IMR-90 (cell line): ENCODE results near the gene LUZP2. TPM values are rescaled to one million over a fixed set of nuclear protein-coding genes. Genes with fewer than 3 reads are reported as not detected.

Experiments
- ATAC-seq: fragments of 200-7000 bp; cut with Tn5 transposase; 2 replicates; pipeline ENCODE4 v1.9.1; 2020; ENCODE audit warnings: low read depth, mild to moderate bottlenecking, moderate library complexity
- BruUV-seq: library from RNA; stranded (reverse); fragments of 400-500 nt; replicated peaks from 2 replicates; lab custom pipeline; 2021; lab: Mats Ljungman, UMichigan
- CTCF ChIA-PET: fragments of 300-600 bp; formaldehyde crosslinking; extraction: SDS; loops from one replicate; lab custom pipeline; 2021; ENCODE audit warnings: antibody characterized with exemption; lab: Yijun Ruan, JAX
- POLR2A ChIA-PET: fragments of 300-600 bp; sonication (Branson Sonifier 250); formaldehyde crosslinking; loops from one replicate; lab custom pipeline; 2022; ENCODE audit warnings: antibody characterized with exemption; ENCODE audit not compliant: unreplicated experiment; lab: Charles Lee
- DNase-seq: peaks from one replicate; pipeline ENCODE4 v3.0.0; 2013
- H2AFZ ChIP-seq: replicated peaks from 2 replicates; pipeline ENCODE3; 2013; ENCODE audit warnings: low read length, mild to moderate bottlenecking; ENCODE audit not compliant: poor library complexity
- H2AK5ac ChIP-seq: 2 replicates; pipeline ENCODE4 v1.6.1; 2013; ENCODE audit warnings: low read depth, low read length, inconsistent platforms
- H2AK9ac ChIP-seq: replicated peaks from 2 replicates; pipeline ENCODE3; 2013; ENCODE audit warnings: mild to moderate bottlenecking, low read depth, low read length, moderate library complexity; ENCODE audit not compliant: poor library complexity
- H2BK120ac ChIP-seq: 2 replicates; pipeline ENCODE4 v1.6.1; 2013; ENCODE audit warnings: low read depth, low read length, inconsistent platforms
- H2BK15ac ChIP-seq: 3 replicates; pipeline ENCODE4 v1.6.1; 2013; ENCODE audit warnings: low read depth, low read length, inconsistent platforms
- H2BK20ac ChIP-seq: 2 replicates; pipeline ENCODE4 v1.6.1; 2013; ENCODE audit warnings: low read depth, mild to moderate bottlenecking, inconsistent platforms, low read length, moderate library complexity
- H2BK5ac ChIP-seq: 2 replicates; pipeline ENCODE4 v1.6.1; 2013; ENCODE audit warnings: mild to moderate bottlenecking, low read depth, low read length, inconsistent platforms; ENCODE audit not compliant: poor library complexity, severe bottlenecking
- H3K14ac ChIP-seq: replicated peaks from 2 replicates; pipeline ENCODE4 v1.6.1; 2013; ENCODE audit warnings: low read depth, low read length, inconsistent platforms
- H3K18ac ChIP-seq: 2 replicates; pipeline ENCODE4 v1.6.1; 2013; ENCODE audit warnings: low read depth, low read length, control low read depth
- H3K23ac ChIP-seq: 2 replicates; pipeline ENCODE4 v1.6.1; 2013; ENCODE audit warnings: low read depth, low read length, inconsistent platforms
- H3K27ac ChIP-seq: 2 replicates; pipeline ENCODE4 v1.5.1; 2013; ENCODE audit warnings: mild to moderate bottlenecking, control low read depth, low read length; ENCODE audit not compliant: insufficient read depth
- H3K27me3 ChIP-seq: 2 replicates; pipeline ENCODE4 v1.6.1; 2013; ENCODE audit warnings: low read length; ENCODE audit not compliant: control insufficient read depth, insufficient read depth
- H3K36me3 ChIP-seq: 2 replicates; pipeline ENCODE4 v1.6.1; 2013; ENCODE audit warnings: low read length, mixed read lengths; ENCODE audit not compliant: control insufficient read depth, insufficient read depth
- H3K4ac ChIP-seq: 2 replicates; pipeline ENCODE4 v1.6.1; 2013; ENCODE audit warnings: low read depth, low read length, inconsistent platforms
- H3K4me1 ChIP-seq: 2 replicates; pipeline ENCODE4 v1.6.1; 2013; ENCODE audit warnings: low read length, mixed read lengths; ENCODE audit not compliant: control insufficient read depth, insufficient read depth
- H3K4me2 ChIP-seq: 2 replicates; pipeline ENCODE4 v1.6.1; 2013; ENCODE audit warnings: low read depth, mild to moderate bottlenecking, control low read depth, low read length, moderate library complexity
- H3K4me3 ChIP-seq: 2 replicates; pipeline ENCODE4 v1.5.1; 2013; ENCODE audit warnings: low read depth, mild to moderate bottlenecking, control low read depth, low read length, moderate library complexity; ENCODE audit not compliant: insufficient read depth
- H3K56ac ChIP-seq: 2 replicates; pipeline ENCODE4 v1.6.1; 2013; ENCODE audit warnings: low read length, inconsistent platforms; ENCODE audit not compliant: insufficient read depth; ENCODE audit errors: extremely low read depth
- H3K79me1 ChIP-seq, 2 experiments: 2 replicates each; pipeline ENCODE4 v1.6.1; 2013; ENCODE audit warnings: low read length in 2 of 2, inconsistent platforms in 1 of 2, low read depth in 1 of 2
- H3K9ac ChIP-seq: 2 replicates; pipeline ENCODE4 v1.6.1; 2013; ENCODE audit warnings: low read depth, low read length, control low read depth
- H3K9me1 ChIP-seq: 2 replicates; pipeline ENCODE4 v1.6.1; 2013; ENCODE audit warnings: low read length, inconsistent platforms; ENCODE audit not compliant: insufficient read depth
- H3K9me3 ChIP-seq: 2 replicates; pipeline ENCODE4 v1.6.1; 2013; ENCODE audit warnings: low read length; ENCODE audit not compliant: control insufficient read depth, insufficient read depth
- H4K20me1 ChIP-seq: 2 replicates; pipeline ENCODE4 v1.6.1; 2013; ENCODE audit warnings: low read length, inconsistent platforms; ENCODE audit not compliant: insufficient read depth
- H4K5ac ChIP-seq: 2 replicates; pipeline ENCODE4 v1.6.1; 2013; ENCODE audit warnings: mild to moderate bottlenecking, low read depth, low read length, control low read depth
- H4K8ac ChIP-seq, 2 experiments: 2 replicates each; pipeline ENCODE4 v1.6.1; 2013; ENCODE audit warnings: low read depth in 2 of 2, low read length in 2 of 2, control low read depth in 1 of 2, inconsistent platforms in 1 of 2
- H4K91ac ChIP-seq: 2 replicates; pipeline ENCODE4 v1.6.1; 2013; ENCODE audit warnings: low read depth, low read length, inconsistent platforms; ENCODE audit not compliant: insufficient read depth
- BHLHE40 ChIP-seq: fragments of 150-350 bp; IDR thresholded peaks from 2 replicates; pipeline ENCODE4 v1.6.1; 2016; ENCODE audit warnings: mild to moderate bottlenecking, low read depth, low read length
- CEBPB ChIP-seq: IDR thresholded peaks from 2 replicates; pipeline ENCODE4 v1.6.1; 2012; ENCODE audit warnings: low read depth, low read length, improper control_type of control experiment
- CTCF ChIP-seq: conservative IDR thresholded peaks from 2 replicates; pipeline ENCODE4 v1.5.1; 2012; ENCODE audit warnings: mild to moderate bottlenecking, low read depth, low read length, improper control_type of control experiment
- ELK1 ChIP-seq: fragments of 150-350 bp; IDR thresholded peaks from 2 replicates; pipeline ENCODE4 v1.6.1; 2016; ENCODE audit warnings: low read depth, mild to moderate bottlenecking, low read length, moderate library complexity, borderline replicate concordance
- FOS ChIP-seq: fragments of 150-350 bp; IDR thresholded peaks from 2 replicates; pipeline ENCODE4 v1.6.1; 2016; ENCODE audit warnings: low read depth, low read length
- MAFK ChIP-seq: IDR thresholded peaks from 2 replicates; pipeline ENCODE4 v1.6.1; 2012; ENCODE audit warnings: low read depth, low read length, improper control_type of control experiment
- NFE2L2 ChIP-seq: fragments of 150-350 bp; IDR thresholded peaks from 2 replicates; pipeline ENCODE4 v1.6.1; 2016; ENCODE audit warnings: low read depth, mild to moderate bottlenecking, low read length
- POLR2A ChIP-seq: IDR thresholded peaks from 2 replicates; pipeline ENCODE4 v1.6.1; 2012; ENCODE audit warnings: mild to moderate bottlenecking, low read depth, low read length
- RAD21 ChIP-seq: IDR thresholded peaks from 2 replicates; pipeline ENCODE4 v1.6.1; 2012; ENCODE audit warnings: low read length, improper control_type of control experiment
- RCOR1 ChIP-seq: IDR thresholded peaks from 2 replicates; pipeline ENCODE4 v1.6.1; 2012; ENCODE audit warnings: mild to moderate bottlenecking, low read length, improper control_type of control experiment; ENCODE audit not compliant: insufficient replicate concordance
- RFX5 ChIP-seq: IDR thresholded peaks from 2 replicates; pipeline ENCODE4 v1.8.0; 2012; ENCODE audit warnings: low read depth, mild to moderate bottlenecking, low read length, moderate library complexity
- SMC3 ChIP-seq: fragments of 150-350 bp; IDR thresholded peaks from 2 replicates; pipeline ENCODE4 v1.6.1; 2016; ENCODE audit warnings: low read depth, mild to moderate bottlenecking, antibody characterized with exemption, low read length, moderate library complexity
- USF2 ChIP-seq: fragments of 150-350 bp; IDR thresholded peaks from 2 replicates; pipeline ENCODE4 v1.6.1; 2017; ENCODE audit warnings: mild to moderate bottlenecking, antibody characterized with exemption, low read length, low read depth
- WGBS, 2 experiments: methylation state at CpG; one replicate each; pipeline versions ENCODE4 v1.1.5 to v1.1.7; 2013; ENCODE audit warnings: missing lambda C conversion rate in 2 of 2; ENCODE audit not compliant: insufficient read length in 1 of 2; ENCODE audit errors: extremely low coverage in 2 of 2; 5-methylcytosine and 5-hydroxymethylcytosine counted together
- dilution Hi-C: fragments of 300-500 bp; cut with HindIII; formaldehyde crosslinking; loops from one replicate; pipeline ENCODE4 v1.14.3; 2018; ENCODE audit warnings: low sequenced_read_pairs; ENCODE audit not compliant: unreplicated experiment
- in situ Hi-C: fragments of 300-500 bp; cut with MboI; formaldehyde crosslinking; loops from 3 replicates; pipeline ENCODE4 v1.14.3; 2019; ENCODE audit warnings: low sequenced_read_pairs, inconsistent platforms, mixed read lengths
- intact Hi-C: fragments of 100-400 bp; cut with micrococcal nuclease; formaldehyde crosslinking; loops from 2 replicates; pipeline ENCODE4 v1.10.0; 2022
- polyA plus RNA-seq, 3 experiments: library from polyadenylated mRNA; depleted of rRNA; stranded (reverse); fragments of >200 nt; gene quantifications; 2 replicates each; pipeline ENCODE4 v1.2.3, GENCODE V29; 2012; ENCODE audit warnings: low replicate concordance in 1 of 3
- total RNA-seq: library from RNA; depleted of rRNA; stranded (reverse); fragments of >200 nt; gene quantifications from 2 replicates; pipeline ENCODE4 v1.2.3, GENCODE V29; 2012

The LUZP2 gene
- total and polyA plus RNA-seq, 2 of the 4 experiments (the other 2 are of a cell fraction), result 0.89 to 2.0 TPM

- Histone ChIP-seq H3K14ac (no peak overlapping the region), H2AK9ac (no peak overlapping the region), H3K23ac (no peak overlapping the region), H3K4me3 (no peak overlapping the region), H4K20me1 (no peaks in the 10 kb centered on the region), H2BK20ac (no peak overlapping the region), H4K91ac (no peak overlapping the region), H3K4ac (no peak overlapping the region), H4K8ac (no peak overlapping the region), H2BK5ac (no peak overlapping the region), H3K27ac (no peak overlapping the region), H2AK5ac (no peak overlapping the region), H3K79me1 (no peaks in the 10 kb centered on the region), H3K4me1 (no peaks in the 10 kb centered on the region), H3K18ac (no peak overlapping the region), H3K9me3 (no peaks in the 10 kb centered on the region; the same call in 1 of the 2 replicates), H2BK15ac (no peak overlapping the region), H3K56ac (no peak overlapping the region), H3K27me3 (no peaks in the 10 kb centered on the region), H4K5ac (no peak overlapping the region), H3K4me2 (no peak overlapping the region), H3K36me3 (no peaks in the 10 kb centered on the region), H3K9me1 (no peaks in the 10 kb centered on the region), H2AFZ (no peak overlapping the region), H2BK120ac (no peak overlapping the region), H3K9ac (no peak overlapping the region)
- BruUV-seq, result no TSS peak
- ChIA-PET CTCF (interaction anchor here (0.6 to 0.7 kb wide), 2 partner anchors 578 to 1323 kb away, joined by 3 to 4 read pairs; no protein-coding TSS in a partner anchor), POLR2A (no interaction called here)
- DNase-seq (no peak), ATAC-seq (no peak)
- in situ Hi-C loops, result no loop called here
- intact Hi-C loops, result no loop called here
- dilution Hi-C loops, result no loop called here
- TF ChIP-seq RCOR1 (no peak), ELK1 (no peak), CEBPB (no peak), POLR2A (no peak), USF2 (no peak), RFX5 (no peak), BHLHE40 (no peak), FOS (no peak), CTCF (no peak), MAFK (no peak), NFE2L2 (no peak), SMC3 (no peak), RAD21 (no peak)
- WGBS, 2 experiments, result no CpG with 5 or more reads among the region's 2 CpGs
Observed at GRCh38 chr11:24471084-24471483, 25.8 kb upstream of the LUZP2 start.
